Lower leg skin (tissue), 3 donors: ENCODE measurements around the gene XKR8.

ENCODE experiments used
- CTCF ChIP-seq, 3 donors: fragments of 450-650 bp; IDR thresholded peaks; one replicate each; pipeline ENCODE4 v1.5.1; 2016; ENCODE audit warnings: antibody characterized with exemption in 3 of 3, mild to moderate bottlenecking in 3 of 3, moderate library complexity in 2 of 3
- POLR2A ChIP-seq, 2 donors: fragments of 450-650 bp; IDR thresholded peaks; one replicate each; pipeline ENCODE4 v1.6.1; 2016 to 2017; ENCODE audit warnings: antibody characterized with exemption in 2 of 2, mild to moderate bottlenecking in 1 of 2, moderate library complexity in 1 of 2

DNA sequence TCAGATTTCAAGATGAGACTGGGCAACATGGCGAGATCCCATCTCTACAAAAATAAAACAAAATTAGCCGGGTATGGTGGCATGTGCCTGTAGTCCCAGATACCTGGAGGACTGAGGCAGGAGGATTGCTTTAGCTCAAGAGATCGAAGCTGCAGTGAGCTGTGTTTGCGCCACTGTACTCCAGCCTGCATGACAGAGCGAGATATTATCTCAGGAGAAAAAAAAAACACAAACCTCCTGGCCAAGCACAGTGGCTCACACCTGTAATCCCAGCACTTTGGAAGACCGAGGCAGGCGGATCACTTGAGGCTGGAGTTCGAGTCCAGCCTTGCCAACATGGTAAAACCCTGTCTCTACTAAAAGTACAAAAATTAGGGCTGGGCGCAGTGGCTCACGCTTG, 42.8 kb downstream of the XKR8 start:
- no peak for TF ChIP-seq POLR2A (IDR thresholded peaks at IDR 0.05)
- TF ChIP-seq CTCF (IDR thresholded peaks at IDR 0.05), result no peak
